ENCODE data around the gene ZNF19. TPM values are rescaled to one million over a fixed set of nuclear protein-coding genes. Genes with fewer than 3 reads are reported as not detected.

Gene ZNF19
- polyA plus RNA-seq, 2 of the 4 experiments (the other 2 are of a cell fraction), result 2.4 to 3.9 TPM

DNA sequence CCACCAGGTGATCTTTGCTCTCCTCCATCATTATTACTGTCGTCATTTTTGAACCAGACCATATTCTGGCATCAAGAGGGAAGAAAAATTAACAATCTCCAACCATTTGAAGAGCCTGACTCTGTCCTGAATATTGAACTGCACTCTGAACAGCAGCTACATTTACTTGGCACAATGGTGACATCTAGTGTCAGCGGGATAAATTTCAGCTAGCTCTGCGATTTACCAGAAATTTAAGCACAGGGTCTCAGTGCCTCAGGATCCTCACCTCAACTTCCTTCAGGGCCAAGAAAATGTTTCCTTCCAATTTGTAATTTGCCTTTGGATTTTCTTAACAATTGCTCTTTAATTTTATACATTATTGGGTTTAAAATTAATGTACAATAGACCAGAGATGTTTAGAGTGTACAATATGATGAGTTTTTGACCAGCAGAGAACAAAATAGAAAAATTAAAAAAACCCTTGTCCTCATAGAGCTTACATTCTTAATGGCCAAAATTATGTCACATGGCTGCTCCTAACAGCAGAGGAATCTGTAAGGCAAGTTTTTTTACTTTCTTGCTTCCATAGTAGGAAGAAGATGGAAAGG is 10.7 kb upstream of the ZNF19 start:
- POLR2A ChIA-PET, result interaction anchor here (0.8 kb wide), 1 partner anchor 87 kb away, joined by 3 read pairs; no protein-coding TSS in a partner anchor
- 0% methylated on average over 3 of the region's 3 CpGs for WGBS (ENCODE audit: missing lambda C conversion rate)
- no peak overlapping the region for H3K4me3 ChIP-seq
- ATAC-seq (peak; percentile 75 to 90), DNase-seq (ENCODE audit: low read depth in 1 of 2, low spot score in 1 of 2) (peak; percentile 65 to 67), FAIRE-seq (peak; percentile 13)
- H3K27ac ChIP-seq, result no peak overlapping the region
- H3K4me1 ChIP-seq, result 0 out of 3 replicates have a peak, but pooled peaks cover under 1% of the 10 kb centered on the region
- CTCF ChIA-PET, result interaction anchor here (0.7 to 7.5 kb wide), 35 partner anchors 9 to 695 kb away, joined by 3 to 118 read pairs (median 4); partner anchors contain the start of gene ZNF19
- peak; percentile 82 to 88 for TF ChIP-seq RAD21 (conservative IDR thresholded peaks at IDR 0.05 in 1 of 2, IDR thresholded peaks at IDR 0.05 in 1 of 2)
- TF ChIP-seq ZSCAN20 (CRISPR knock-in tag; IDR thresholded peaks at IDR 0.05), result no peak
- TF ChIP-seq SREBF2 (IDR thresholded peaks at IDR 0.05), result no peak
- TF ChIP-seq, protein P1, sequence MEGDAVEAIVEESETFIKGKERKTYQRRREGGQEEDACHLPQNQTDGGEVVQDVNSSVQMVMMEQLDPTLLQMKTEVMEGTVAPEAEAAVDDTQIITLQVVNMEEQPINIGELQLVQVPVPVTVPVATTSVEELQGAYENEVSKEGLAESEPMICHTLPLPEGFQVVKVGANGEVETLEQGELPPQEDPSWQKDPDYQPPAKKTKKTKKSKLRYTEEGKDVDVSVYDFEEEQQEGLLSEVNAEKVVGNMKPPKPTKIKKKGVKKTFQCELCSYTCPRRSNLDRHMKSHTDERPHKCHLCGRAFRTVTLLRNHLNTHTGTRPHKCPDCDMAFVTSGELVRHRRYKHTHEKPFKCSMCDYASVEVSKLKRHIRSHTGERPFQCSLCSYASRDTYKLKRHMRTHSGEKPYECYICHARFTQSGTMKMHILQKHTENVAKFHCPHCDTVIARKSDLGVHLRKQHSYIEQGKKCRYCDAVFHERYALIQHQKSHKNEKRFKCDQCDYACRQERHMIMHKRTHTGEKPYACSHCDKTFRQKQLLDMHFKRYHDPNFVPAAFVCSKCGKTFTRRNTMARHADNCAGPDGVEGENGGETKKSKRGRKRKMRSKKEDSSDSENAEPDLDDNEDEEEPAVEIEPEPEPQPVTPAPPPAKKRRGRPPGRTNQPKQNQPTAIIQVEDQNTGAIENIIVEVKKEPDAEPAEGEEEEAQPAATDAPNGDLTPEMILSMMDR (IDR thresholded peaks at IDR 0.05), result peak; percentile 84
- TF ChIP-seq SMC3 (IDR thresholded peaks at IDR 0.05), result peak; percentile 70
- H3K4me2 ChIP-seq, result no peak overlapping the region
- no peaks in the 10 kb centered on the region for H3K9me3 ChIP-seq

DNA sequence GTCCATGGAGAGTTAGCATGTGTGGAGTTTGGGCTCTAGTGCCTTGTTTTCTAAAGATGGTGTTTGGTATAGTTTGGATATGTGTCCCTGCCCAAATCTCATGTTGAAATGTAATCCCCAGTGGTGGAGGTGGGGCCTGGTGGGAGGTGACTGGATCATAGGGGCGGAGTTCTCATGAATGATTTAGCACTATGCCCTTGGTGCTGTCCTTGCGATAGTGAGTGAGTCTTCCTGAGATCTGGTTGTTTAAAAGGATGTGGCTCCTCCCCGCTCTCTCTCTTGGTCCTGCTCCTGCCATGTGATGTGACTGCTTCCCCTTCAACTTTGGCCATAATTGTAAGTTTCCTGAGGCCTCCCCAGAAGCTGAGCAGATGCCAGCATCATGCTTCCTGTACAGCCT is 8.9 kb upstream of the ZNF19 start:
- Histone ChIP-seq H3K4me2 (no peak overlapping the region), H3K27ac (no peak overlapping the region), H3K4me3 (no peak overlapping the region), H3K9me3 (no peaks in the 10 kb centered on the region), H3K4me1 (no peaks in the 10 kb centered on the region)
- CTCF ChIA-PET, result interaction anchor here (1.4 to 7.5 kb wide), 6 partner anchors 16 to 112 kb away, joined by 3 to 118 read pairs (median 16); partner anchors contain the start of gene ZNF23
- WGBS (ENCODE audit: missing lambda C conversion rate), result 54% methylated on average over 3 of the region's 3 CpGs
- ATAC-seq (no peak), DNase-seq (ENCODE audit: low read depth in 1 of 2, low spot score in 1 of 2) (no peak), FAIRE-seq (no peak)
- POLR2A ChIA-PET, result no interaction called here
- no peak for TF ChIP-seq NPAS2 (CRISPR knock-in tag; IDR thresholded peaks at IDR 0.05; ENCODE audit: borderline replicate concordance)
- TF ChIP-seq, protein P2, sequence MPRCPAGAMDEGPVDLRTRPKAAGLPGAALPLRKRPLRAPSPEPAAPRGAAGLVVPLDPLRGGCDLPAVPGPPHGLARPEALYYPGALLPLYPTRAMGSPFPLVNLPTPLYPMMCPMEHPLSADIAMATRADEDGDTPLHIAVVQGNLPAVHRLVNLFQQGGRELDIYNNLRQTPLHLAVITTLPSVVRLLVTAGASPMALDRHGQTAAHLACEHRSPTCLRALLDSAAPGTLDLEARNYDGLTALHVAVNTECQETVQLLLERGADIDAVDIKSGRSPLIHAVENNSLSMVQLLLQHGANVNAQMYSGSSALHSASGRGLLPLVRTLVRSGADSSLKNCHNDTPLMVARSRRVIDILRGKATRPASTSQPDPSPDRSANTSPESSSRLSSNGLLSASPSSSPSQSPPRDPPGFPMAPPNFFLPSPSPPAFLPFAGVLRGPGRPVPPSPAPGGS (IDR thresholded peaks at IDR 0.05), result no peak
- TF ChIP-seq NR3C1 (IDR thresholded peaks at IDR 0.05), result no peak
- TF ChIP-seq MYC (IDR thresholded peaks at IDR 0.05; ENCODE audit: borderline replicate concordance, low read length), result no peak
- no peak for TF ChIP-seq ZNF302 (CRISPR knock-in tag; IDR thresholded peaks at IDR 0.05)
- TF ChIP-seq FOSB (CRISPR knock-in tag; IDR thresholded peaks at IDR 0.05), result no peak
- TF ChIP-seq HOXB13 (CRISPR knock-in tag; IDR thresholded peaks at IDR 0.05; ENCODE audit: low read depth), result no peak
- TF ChIP-seq TP53 (CRISPR knock-in tag; IDR thresholded peaks at IDR 0.05), result no peak
- TF ChIP-seq BHLHE40 (IDR thresholded peaks at IDR 0.05; ENCODE audit: low read depth, low read length), result no peak
- TF ChIP-seq, protein P3, sequence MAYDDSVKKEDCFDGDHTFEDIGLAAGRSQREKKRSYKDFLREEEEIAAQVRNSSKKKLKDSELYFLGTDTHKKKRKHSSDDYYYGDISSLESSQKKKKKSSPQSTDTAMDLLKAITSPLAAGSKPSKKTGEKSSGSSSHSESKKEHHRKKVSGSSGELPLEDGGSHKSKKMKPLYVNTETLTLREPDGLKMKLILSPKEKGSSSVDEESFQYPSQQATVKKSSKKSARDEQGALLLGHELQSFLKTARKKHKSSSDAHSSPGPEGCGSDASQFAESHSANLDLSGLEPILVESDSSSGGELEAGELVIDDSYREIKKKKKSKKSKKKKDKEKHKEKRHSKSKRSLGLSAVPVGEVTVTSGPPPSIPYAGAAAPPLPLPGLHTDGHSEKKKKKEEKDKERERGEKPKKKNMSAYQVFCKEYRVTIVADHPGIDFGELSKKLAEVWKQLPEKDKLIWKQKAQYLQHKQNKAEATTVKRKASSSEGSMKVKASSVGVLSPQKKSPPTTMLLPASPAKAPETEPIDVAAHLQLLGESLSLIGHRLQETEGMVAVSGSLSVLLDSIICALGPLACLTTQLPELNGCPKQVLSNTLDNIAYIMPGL (CRISPR knock-in tag; IDR thresholded peaks at IDR 0.05; ENCODE audit: borderline replicate concordance), result no peak
- TF ChIP-seq, protein P4, sequence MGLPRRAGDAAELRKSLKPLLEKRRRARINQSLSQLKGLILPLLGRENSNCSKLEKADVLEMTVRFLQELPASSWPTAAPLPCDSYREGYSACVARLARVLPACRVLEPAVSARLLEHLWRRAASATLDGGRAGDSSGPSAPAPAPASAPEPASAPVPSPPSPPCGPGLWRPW (IDR thresholded peaks at IDR 0.05), result no peak
- TF ChIP-seq HOXA7 (CRISPR knock-in tag; IDR thresholded peaks at IDR 0.05), result no peak
- TF ChIP-seq, protein P5, sequence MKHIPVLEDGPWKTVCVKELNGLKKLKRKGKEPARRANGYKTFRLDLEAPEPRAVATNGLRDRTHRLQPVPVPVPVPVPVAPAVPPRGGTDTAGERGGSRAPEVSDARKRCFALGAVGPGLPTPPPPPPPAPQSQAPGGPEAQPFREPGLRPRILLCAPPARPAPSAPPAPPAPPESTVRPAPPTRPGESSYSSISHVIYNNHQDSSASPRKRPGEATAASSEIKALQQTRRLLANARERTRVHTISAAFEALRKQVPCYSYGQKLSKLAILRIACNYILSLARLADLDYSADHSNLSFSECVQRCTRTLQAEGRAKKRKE (CRISPR knock-in tag; IDR thresholded peaks at IDR 0.05; ENCODE audit: low read depth), result no peak
- no peak for TF ChIP-seq KDM5A (IDR thresholded peaks at IDR 0.05)
